Stimulated activated CD4-positive, alpha-beta T cell treated with anti-CD3 and anti-CD28 coated beads, Interleukin-4, amount 100 ng/mL, for 4 hours (primary cell): ENCODE data around the gene GADL1.

Experiments
- DNase-seq, 2 experiments: peaks; one replicate each; pipeline ENCODE4 v3.0.0-alpha.2; 2020

GADL1 gene

GRCh38 chr3:30753766-30754165 lies 140.7 kb downstream of the GADL1 start:
- DNase-seq: no peak

GRCh38 chr3:30752970-30753369 lies 141.5 kb downstream of the GADL1 start:
- DNase-seq: no peak

- DNase-seq: no peak
Observed at GRCh38 chr3:30752491-30752890, 142.0 kb downstream of the GADL1 start.

GRCh38 chr3:30751610-30752299 lies 142.7 kb downstream of the GADL1 start:
- DNase-seq: peak; percentile 52 to 56

- no peak for DNase-seq
Observed at GRCh38 chr3:30750967-30751366, 143.5 kb downstream of the GADL1 start.

- DNase-seq: no peak
Observed at GRCh38 chr3:30749230-30749629, 145.2 kb downstream of the GADL1 start.

- DNase-seq: no peak
Observed at GRCh38 chr3:30747771-30748281, 146.6 kb downstream of the GADL1 start.

- DNase-seq: no peak
Observed at GRCh38 chr3:30743641-30744317, 150.7 kb downstream of the GADL1 start.

- DNase-seq: no peak
Observed at GRCh38 chr3:30742796-30743619, 151.5 kb downstream of the GADL1 start.

GRCh38 chr3:30741889-30742288 lies 152.6 kb downstream of the GADL1 start:
- no peak for DNase-seq

- no peak for DNase-seq
Observed at GRCh38 chr3:30738605-30739004, 155.9 kb downstream of the GADL1 start.

GRCh38 chr3:30737743-30738499 lies 156.5 kb downstream of the GADL1 start:
- no peak for DNase-seq

- no peak for DNase-seq
Observed at GRCh38 chr3:30733696-30734095, 160.8 kb downstream of the GADL1 start.

GRCh38 chr3:30733209-30733608 lies 161.3 kb downstream of the GADL1 start:
- DNase-seq: no peak

GRCh38 chr3:30730967-30731366 lies 163.5 kb downstream of the GADL1 start:
- DNase-seq: no peak

- no peak for DNase-seq
Observed at GRCh38 chr3:30729936-30730335, 164.5 kb downstream of the GADL1 start.

- no peak for DNase-seq
Observed at GRCh38 chr3:30729512-30729911, 164.9 kb downstream of the GADL1 start.

- DNase-seq: no peak
Observed at GRCh38 chr3:30728143-30728542, 166.3 kb downstream of the GADL1 start.

- no peak for DNase-seq
Observed at GRCh38 chr3:30724863-30725262, 169.6 kb downstream of the GADL1 start.

- DNase-seq: no peak
Observed at GRCh38 chr3:30723211-30723610, 171.2 kb downstream of the GADL1 start.

- no peak for DNase-seq
Observed at GRCh38 chr3:30721314-30721634, 173.2 kb downstream of the GADL1 start.

GRCh38 chr3:30720586-30721313 lies 173.7 kb downstream of the GADL1 start:
- no peak for DNase-seq
